MCF 10A (cell line): Measurements from ENCODE around the gene MUCL3. TPM values are rescaled to one million over a fixed set of nuclear protein-coding genes. Genes with fewer than 3 reads are reported as not detected.

Experiments used
- BruUV-seq: library from RNA; stranded (reverse); fragments of 400-500 nt; replicated peaks from 2 replicates; lab custom pipeline; 2021; lab: Mats Ljungman, UMichigan
- CTCF ChIA-PET: fragments of 300-600 bp; sonication (Branson Sonifier 250); formaldehyde crosslinking; extraction: SDS; loops from one replicate; lab custom pipeline; 2021; ENCODE audit warnings: antibody characterized with exemption, inconsistent platforms; lab: Yijun Ruan, JAX
- POLR2A ChIA-PET: fragments of 300-600, 350-650 bp; sonication (Branson Sonifier 250); formaldehyde crosslinking; extraction: SDS; loops from one replicate; lab custom pipeline; 2020; ENCODE audit warnings: antibody characterized with exemption, inconsistent platforms; lab: Yijun Ruan, JAX
- DNase-seq: peaks from one replicate; pipeline ENCODE4 v3.0.0-alpha.2; 2018; ENCODE audit not compliant: unreplicated experiment
- H3K27ac Mint-ChIP-seq: one replicate; pipeline ENCODE4 v1.8.0; 2022; ENCODE audit warnings: mild to moderate bottlenecking, low read depth, mixed read lengths; ENCODE audit not compliant: unreplicated experiment
- H3K27me3 Mint-ChIP-seq: one replicate; pipeline ENCODE4 v1.8.0; 2022; ENCODE audit warnings: mixed read lengths; ENCODE audit not compliant: insufficient read depth, unreplicated experiment
- H3K36me3 Mint-ChIP-seq: one replicate; pipeline ENCODE4 v1.8.0; 2022; ENCODE audit warnings: mild to moderate bottlenecking, moderate library complexity, mixed read lengths; ENCODE audit not compliant: insufficient read depth, unreplicated experiment
- H3K4me1 Mint-ChIP-seq: one replicate; pipeline ENCODE4 v1.8.0; 2022; ENCODE audit warnings: mixed read lengths; ENCODE audit not compliant: insufficient read depth, unreplicated experiment
- H3K4me3 Mint-ChIP-seq: one replicate; pipeline ENCODE4 v1.8.0; 2022; ENCODE audit warnings: mild to moderate bottlenecking, moderate library complexity, mixed read lengths; ENCODE audit not compliant: unreplicated experiment
- H3K9me3 Mint-ChIP-seq: one replicate; pipeline ENCODE4 v1.8.0; 2022; ENCODE audit warnings: mixed read lengths; ENCODE audit not compliant: unreplicated experiment
- CTCF ChIP-seq: fragments of 200-600 bp; IDR thresholded peaks from one replicate; pipeline ENCODE4 v1.8.0; 2022; ENCODE audit warnings: antibody characterized with exemption, mild to moderate bottlenecking; ENCODE audit not compliant: unreplicated experiment
- intact Hi-C: fragments of 100-400 bp; cut with micrococcal nuclease; formaldehyde crosslinking; loops from 2 replicates; pipeline ENCODE4 v1.14.1; 2022
- total RNA-seq: library from RNA; stranded (reverse); gene quantifications from 2 replicates; pipeline ENCODE4 v1.2.3, GENCODE V29; 2022

Gene MUCL3
- total RNA-seq, 1 experiment from 2014 or later: not detected

- H3K4me1 Mint-ChIP-seq: peaks cover 36% of the 10 kb centered on the region
- H3K4me3 Mint-ChIP-seq: no peak overlapping the region
- intact Hi-C loops: no loop called here
- H3K27ac Mint-ChIP-seq: no peak overlapping the region
- BruUV-seq: no TSS peak
- no peak for TF ChIP-seq CTCF
- H3K9me3 Mint-ChIP-seq: no peaks in the 10 kb centered on the region
- ChIA-PET POLR2A (no interaction called here), CTCF (interaction anchor here (0.6 kb wide), 1 partner anchor 113 kb away, joined by 3 read pairs; no protein-coding TSS in a partner anchor)
- H3K27me3 Mint-ChIP-seq: no peaks in the 10 kb centered on the region
- no peaks in the 10 kb centered on the region for H3K36me3 Mint-ChIP-seq
- DNase-seq: no peak
These were observed 61.7 kb downstream of the MUCL3 start for GRCh38 chr6:31002471-31002870.

Other genes with a start within 250 kb of the MUCL3 start
- gene NRM, start 250.0 kb upstream of the MUCL3 start, total RNA-seq: 3.8 and 5.3 TPM in 2 replicates
- gene MDC1, start 223.7 kb upstream of the MUCL3 start, total RNA-seq: 50.6 and 54.5 TPM in 2 replicates
- 200 and 210 TPM in 2 replicates for gene TUBB, start 220.6 kb upstream of the MUCL3 start, total RNA-seq
- 61.8 and 73.7 TPM in 2 replicates for gene FLOT1, start 198.3 kb upstream of the MUCL3 start, total RNA-seq
- 154 and 192 TPM in 2 replicates for gene IER3, start 196.4 kb upstream of the MUCL3 start, total RNA-seq
- 59.7 and 66.0 TPM in 2 replicates for gene DDR1, start 56.5 kb upstream of the MUCL3 start, total RNA-seq
- gene GTF2H4, start 32.8 kb upstream of the MUCL3 start, total RNA-seq: 30.6 and 33.9 TPM in 2 replicates
- gene VARS2, start 26.7 kb upstream of the MUCL3 start, total RNA-seq: 38.8 and 52.7 TPM in 2 replicates
- gene SFTA2, start 8.8 kb upstream of the MUCL3 start, total RNA-seq: not detected in 2 replicates
- not detected in 2 replicates for gene MUC21, start 42.7 kb downstream of the MUCL3 start, total RNA-seq
- not detected in 2 replicates for gene MUC22, start 69.5 kb downstream of the MUCL3 start, total RNA-seq
- gene C6orf15, start 171.6 kb downstream of the MUCL3 start, total RNA-seq: not detected in 2 replicates
- gene PSORS1C1, start 173.8 kb downstream of the MUCL3 start, total RNA-seq: 7.7 and 11.7 TPM in 2 replicates
- gene CDSN, start 179.5 kb downstream of the MUCL3 start, total RNA-seq: 0.16 TPM in 1 of 2 replicates, not detected in the other
- not detected in 2 replicates for gene PSORS1C2, start 198.1 kb downstream of the MUCL3 start, total RNA-seq
- gene CCHCR1, start 216.8 kb downstream of the MUCL3 start, total RNA-seq: 18.4 and 21.4 TPM in 2 replicates
- 3.6 and 6.5 TPM in 2 replicates for gene TCF19, start 217.6 kb downstream of the MUCL3 start, total RNA-seq
- gene POU5F1, start 229.7 kb downstream of the MUCL3 start, total RNA-seq: 1.5 and 2.0 TPM in 2 replicates